GM23338 (cell line): ENCODE data around the gene KIF20B. TPM values are rescaled to one million over a fixed set of nuclear protein-coding genes. Genes with fewer than 3 reads are reported as not detected.

ENCODE experiments used
- ATAC-seq: fragments of 200-7000 bp; cut with Tn5 transposase; 3 replicates; pipeline ENCODE4 v1.9.1; 2020
- DNase-seq: peaks from one replicate; pipeline ENCODE4 v3.0.0-alpha.2; 2015; ENCODE audit warnings: low spot score
- H2AFZ ChIP-seq: fragments of 200-600 bp; sonication (generic); 2 replicates; pipeline ENCODE4 v1.8.0; 2016; ENCODE audit warnings: antibody characterized with exemption, mild to moderate bottlenecking, moderate library complexity
- H3F3A ChIP-seq: fragments of 200-600 bp; sonication (generic); replicated peaks from 2 replicates; pipeline ENCODE4 v1.8.0; 2017; ENCODE audit warnings: antibody characterized with exemption, mixed run types, low read depth
- H3K27ac ChIP-seq: fragments of 200-600 bp; sonication (generic); 2 replicates; pipeline ENCODE4 v1.6.1; 2016; ENCODE audit warnings: low read depth
- H3K27me3 ChIP-seq: fragments of 200-600 bp; sonication (generic); 2 replicates; pipeline ENCODE4 v1.8.0; 2016; ENCODE audit warnings: mild to moderate bottlenecking, mixed run types, moderate library complexity; ENCODE audit not compliant: insufficient read depth
- H3K36me3 ChIP-seq: fragments of 200-600 bp; sonication (generic); 2 replicates; pipeline ENCODE4 v1.8.0; 2016; ENCODE audit warnings: mild to moderate bottlenecking; ENCODE audit not compliant: insufficient read depth
- H3K4me1 ChIP-seq: fragments of 200-600 bp; sonication (generic); 2 replicates; pipeline ENCODE4 v1.8.0; 2016; ENCODE audit warnings: mild to moderate bottlenecking, moderate library complexity; ENCODE audit not compliant: insufficient read depth
- H3K4me2 ChIP-seq: fragments of 200-600 bp; sonication (generic); 2 replicates; pipeline ENCODE4 v1.7.1; 2017; ENCODE audit warnings: mixed run types
- H3K4me3 ChIP-seq: fragments of 200-600 bp; sonication (generic); 2 replicates; pipeline ENCODE4 v1.6.1; 2016; ENCODE audit warnings: mixed run types
- H3K79me2 ChIP-seq: fragments of 200-600 bp; sonication (generic); replicated peaks from 2 replicates; pipeline ENCODE4 v1.8.0; 2017; ENCODE audit warnings: mild to moderate bottlenecking; ENCODE audit not compliant: insufficient read depth
- H3K9me2 ChIP-seq: fragments of 200-600 bp; sonication (generic); 2 replicates; pipeline ENCODE4 v1.8.0; 2017; ENCODE audit not compliant: insufficient read depth
- H4K20me1 ChIP-seq: fragments of 200-600 bp; sonication (generic); replicated peaks from 2 replicates; pipeline ENCODE4 v1.8.0; 2017; ENCODE audit warnings: mild to moderate bottlenecking; ENCODE audit not compliant: insufficient read depth
- H3K27ac Mint-ChIP-seq: 2 replicates; pipeline ENCODE4 v1.8.0; 2020; ENCODE audit warnings: inconsistent platforms, mild to moderate bottlenecking, moderate library complexity, mixed read lengths
- H3K27me3 Mint-ChIP-seq: 3 replicates; pipeline ENCODE4 v1.8.0; 2022; ENCODE audit warnings: low read depth, mild to moderate bottlenecking, moderate library complexity, mixed read lengths, inconsistent platforms; ENCODE audit not compliant: insufficient read depth, poor library complexity
- H3K36me3 Mint-ChIP-seq: 3 replicates; pipeline ENCODE4 v1.8.0; 2021; ENCODE audit warnings: low read depth, mild to moderate bottlenecking, inconsistent platforms, moderate library complexity, mixed read lengths
- H3K4me1 Mint-ChIP-seq: 3 replicates; pipeline ENCODE4 v1.8.0; 2020; ENCODE audit warnings: mild to moderate bottlenecking, inconsistent platforms, mixed read lengths
- H3K4me3 Mint-ChIP-seq: 3 replicates; pipeline ENCODE4 v1.8.0; 2021; ENCODE audit warnings: moderate library complexity, mild to moderate bottlenecking, inconsistent platforms, mixed read lengths
- H3K9me3 Mint-ChIP-seq: 3 replicates; pipeline ENCODE4 v1.8.0; 2020; ENCODE audit warnings: moderate library complexity, mild to moderate bottlenecking, inconsistent platforms, mixed read lengths
- CREB1 ChIP-seq: fragments of 250-450 bp; sonication (Bioruptor Pico); IDR thresholded peaks from 2 replicates; pipeline ENCODE4 v1.5.0; 2020; ENCODE audit warnings: low read depth, mild to moderate bottlenecking, moderate library complexity
- CTCF ChIP-seq, 2 experiments: fragments of 200-600 bp in 1 of 2; sonication (generic) in 1 of 2; conservative IDR thresholded peaks; 2 replicates each; pipeline versions ENCODE4 v1.5.1 to v1.6.1; 2016 to 2017; ENCODE audit warnings: antibody characterized with exemption in 2 of 2, low read depth in 2 of 2, mild to moderate bottlenecking in 2 of 2, moderate library complexity in 1 of 2
- ETS1 ChIP-seq: IDR thresholded peaks from 2 replicates; pipeline ENCODE4 v1.6.1; 2016; ENCODE audit warnings: antibody characterized with exemption
- EZH2 ChIP-seq: fragments of 200-600 bp; sonication (generic); IDR thresholded peaks from one replicate; pipeline ENCODE4 v1.8.0; 2017; ENCODE audit warnings: antibody characterized with exemption, mild to moderate bottlenecking, low read depth; ENCODE audit not compliant: unreplicated experiment
- EZH2phosphoT487 ChIP-seq: fragments of 200-600 bp; sonication (generic); IDR thresholded peaks from one replicate; pipeline ENCODE4 v1.8.1; 2018; ENCODE audit warnings: antibody characterized with exemption; ENCODE audit not compliant: unreplicated experiment
- JUNB ChIP-seq: IDR thresholded peaks from one replicate; pipeline ENCODE4 v1.6.1; 2016; ENCODE audit warnings: antibody characterized with exemption; ENCODE audit not compliant: unreplicated experiment
- NANOG ChIP-seq: IDR thresholded peaks from 2 replicates; pipeline ENCODE4 v1.6.1; 2016; ENCODE audit warnings: antibody characterized with exemption, borderline replicate concordance
- POLR2AphosphoS5 ChIP-seq: IDR thresholded peaks from 2 replicates; pipeline ENCODE4 v1.6.1; 2016; ENCODE audit warnings: antibody characterized with exemption, low read depth
- REST ChIP-seq: IDR thresholded peaks from one replicate; pipeline ENCODE4 v1.6.1; 2018; ENCODE audit warnings: antibody characterized with exemption; ENCODE audit not compliant: unreplicated experiment
- STAT1 ChIP-seq: IDR thresholded peaks from one replicate; pipeline ENCODE4 v1.6.1; 2016; ENCODE audit warnings: antibody characterized with exemption; ENCODE audit not compliant: unreplicated experiment
- ZNF114 ChIP-seq: fragments of 250-450 bp; sonication (Bioruptor Pico); IDR thresholded peaks from 2 replicates; pipeline ENCODE4 v1.5.0; 2020; ENCODE audit warnings: mild to moderate bottlenecking, moderate library complexity
- ZNF331 ChIP-seq: fragments of 250-450 bp; sonication (Bioruptor Pico); IDR thresholded peaks from 2 replicates; pipeline ENCODE4 v1.5.0; 2020; ENCODE audit warnings: low read depth, mild to moderate bottlenecking, moderate library complexity
- ZNF462 ChIP-seq: fragments of 250-450 bp; sonication (Bioruptor Pico); IDR thresholded peaks from 2 replicates; pipeline ENCODE4 v1.5.0; 2020; ENCODE audit warnings: mild to moderate bottlenecking, moderate library complexity
- polyA plus RNA-seq: library from polyadenylated mRNA; unstranded; fragments of >200 nt; fragmentation: Nextera tagmentation; extraction: Ambion mirVana; gene quantifications from 2 replicates; pipeline ENCODE4 v1.2.1, GENCODE V29; 2016
- total RNA-seq: library from RNA; depleted of rRNA; stranded (reverse); fragments of >200 nt; shearing (Covaris generic); gene quantifications from 2 replicates; pipeline ENCODE4 v1.2.3, GENCODE V29; 2014

KIF20B gene
- total and polyA plus RNA-seq, 2 experiments from 2014 or later = 42.7 to 111 TPM

- Histone ChIP-seq H3K27ac (no peak overlapping the region), H3K36me3 (no peaks in the 10 kb centered on the region), H3K4me2 (no peak overlapping the region), H3K4me1 (no peaks in the 10 kb centered on the region), H2AFZ (no peak overlapping the region), H3F3A (no peaks in the 10 kb centered on the region), H3K4me3 (no peak overlapping the region), H3K9me2 (no peaks in the 10 kb centered on the region), H3K79me2 (no peaks in the 10 kb centered on the region), H3K27me3 (no peaks in the 10 kb centered on the region), H4K20me1 (no peaks in the 10 kb centered on the region)
- peaks cover 1% of the 10 kb centered on the region for H3K27me3 Mint-ChIP-seq
- DNase-seq (no peak), ATAC-seq (no peak)
- H3K4me1 Mint-ChIP-seq = no peaks in the 10 kb centered on the region
- TF ChIP-seq POLR2AphosphoS5 (no peak), CTCF (conservative IDR thresholded peaks at IDR 0.05; ENCODE audit: low read depth in 2 of 2) (no peak), STAT1 (no peak), REST (no peak), NANOG (no peak), ZNF114 (CRISPR knock-in tag) (no peak), EZH2phosphoT487 (no peak), CREB1 (no peak), JUNB (no peak), ZNF462 (no peak), EZH2 (no peak), ZNF331 (CRISPR knock-in tag) (no peak), ETS1 (no peak)
- no peak overlapping the region for H3K4me3 Mint-ChIP-seq
- H3K9me3 Mint-ChIP-seq = no peaks in the 10 kb centered on the region
- no peaks in the 10 kb centered on the region for H3K36me3 Mint-ChIP-seq
- no peak overlapping the region for H3K27ac Mint-ChIP-seq
Observed at GRCh38 chr10:89809766-89810165, 108.4 kb downstream of the KIF20B start.
